Glutamatergic neuron (in vitro differentiated cells): ENCODE results near the gene KCNQ1. TPM values are rescaled to one million over a fixed set of nuclear protein-coding genes. Genes with fewer than 3 reads are reported as not detected.

ENCODE experiments used
- DNase-seq: peaks from one replicate; pipeline ENCODE4 v3.0.0; 2022
- H3K27ac Mint-ChIP-seq: one replicate; pipeline ENCODE4 v1.8.0; 2020; ENCODE audit warnings: mild to moderate bottlenecking, mixed read lengths, inconsistent platforms; ENCODE audit not compliant: unreplicated experiment
- H3K27me3 Mint-ChIP-seq: one replicate; pipeline ENCODE4 v1.8.0; 2020; ENCODE audit warnings: mild to moderate bottlenecking, moderate library complexity, mixed read lengths, inconsistent platforms; ENCODE audit not compliant: unreplicated experiment
- H3K36me3 Mint-ChIP-seq: one replicate; pipeline ENCODE4 v1.8.0; 2020; ENCODE audit warnings: mild to moderate bottlenecking, mixed read lengths, inconsistent platforms; ENCODE audit not compliant: unreplicated experiment
- H3K4me1 Mint-ChIP-seq: one replicate; pipeline ENCODE4 v1.8.0; 2020; ENCODE audit warnings: mild to moderate bottlenecking, low read depth, mixed read lengths, inconsistent platforms; ENCODE audit not compliant: unreplicated experiment
- H3K4me3 Mint-ChIP-seq: one replicate; pipeline ENCODE4 v1.8.0; 2020; ENCODE audit warnings: mild to moderate bottlenecking, mixed read lengths, inconsistent platforms; ENCODE audit not compliant: unreplicated experiment
- H3K9me3 Mint-ChIP-seq: one replicate; pipeline ENCODE4 v1.8.0; 2020; ENCODE audit warnings: mild to moderate bottlenecking, moderate library complexity, mixed read lengths, inconsistent platforms; ENCODE audit not compliant: unreplicated experiment
- total RNA-seq: library from RNA; stranded (reverse); fragmentation: NEBNext Ultra II Directional; extraction: Animal tissue kit (Norgen Biotek cat#: 25700); gene quantifications from one replicate; pipeline ENCODE4 v1.2.1, GENCODE V29; 2021; ENCODE audit not compliant: unreplicated experiment
- TF ChIP-seq, protein P1 (sequence below): fragments of 200-600 bp; sonication (generic); IDR thresholded peaks from one replicate; pipeline ENCODE4 v1.5.0; 2021; ENCODE audit not compliant: partially characterized antibody, unreplicated experiment

Gene KCNQ1
- total RNA-seq, 1 donor from 2014 or later = 0.44 TPM

DNA sequence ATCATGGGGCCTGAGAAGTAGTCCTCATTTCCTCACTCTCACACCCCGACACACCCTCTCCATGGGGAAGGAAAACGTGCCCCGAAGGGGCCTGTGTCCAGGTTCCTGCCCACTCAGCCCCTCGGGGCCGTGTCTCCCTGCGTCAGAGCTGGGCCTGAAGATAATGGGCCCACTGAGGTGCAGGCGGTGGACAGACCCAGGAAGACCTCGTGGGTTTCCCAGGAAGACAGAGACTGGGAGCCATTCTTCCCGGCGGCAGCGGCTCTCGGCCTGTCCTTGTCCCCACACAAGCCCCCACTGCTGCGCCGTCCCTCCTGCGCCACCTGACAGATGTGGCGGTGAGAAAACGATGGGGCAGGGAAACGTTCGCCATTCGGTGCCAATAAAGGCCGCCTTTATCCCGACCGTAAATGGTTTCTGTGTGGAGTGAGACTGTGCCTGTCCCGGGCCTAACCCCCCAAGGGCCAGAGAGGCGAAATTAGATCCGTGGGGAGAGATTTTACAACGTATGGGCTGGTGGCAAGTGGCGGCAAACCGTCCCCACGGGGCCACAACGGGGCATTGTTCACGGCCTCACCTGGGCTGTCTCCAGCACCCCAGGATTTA, 351.8 kb downstream of the KCNQ1 start:
- Mint-ChIP-seq H3K27me3 (peaks cover 12% of the 10 kb centered on the region), H3K4me3 (no peak overlapping the region), H3K36me3 (peaks cover 12% of the 10 kb centered on the region), H3K9me3 (peaks cover 5% of the 10 kb centered on the region), H3K4me1 (peaks cover 5% of the 10 kb centered on the region), H3K27ac (no peak overlapping the region)
- peak; percentile 12 for DNase-seq
- TF ChIP-seq, protein P1, sequence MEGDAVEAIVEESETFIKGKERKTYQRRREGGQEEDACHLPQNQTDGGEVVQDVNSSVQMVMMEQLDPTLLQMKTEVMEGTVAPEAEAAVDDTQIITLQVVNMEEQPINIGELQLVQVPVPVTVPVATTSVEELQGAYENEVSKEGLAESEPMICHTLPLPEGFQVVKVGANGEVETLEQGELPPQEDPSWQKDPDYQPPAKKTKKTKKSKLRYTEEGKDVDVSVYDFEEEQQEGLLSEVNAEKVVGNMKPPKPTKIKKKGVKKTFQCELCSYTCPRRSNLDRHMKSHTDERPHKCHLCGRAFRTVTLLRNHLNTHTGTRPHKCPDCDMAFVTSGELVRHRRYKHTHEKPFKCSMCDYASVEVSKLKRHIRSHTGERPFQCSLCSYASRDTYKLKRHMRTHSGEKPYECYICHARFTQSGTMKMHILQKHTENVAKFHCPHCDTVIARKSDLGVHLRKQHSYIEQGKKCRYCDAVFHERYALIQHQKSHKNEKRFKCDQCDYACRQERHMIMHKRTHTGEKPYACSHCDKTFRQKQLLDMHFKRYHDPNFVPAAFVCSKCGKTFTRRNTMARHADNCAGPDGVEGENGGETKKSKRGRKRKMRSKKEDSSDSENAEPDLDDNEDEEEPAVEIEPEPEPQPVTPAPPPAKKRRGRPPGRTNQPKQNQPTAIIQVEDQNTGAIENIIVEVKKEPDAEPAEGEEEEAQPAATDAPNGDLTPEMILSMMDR = no peak

DNA sequence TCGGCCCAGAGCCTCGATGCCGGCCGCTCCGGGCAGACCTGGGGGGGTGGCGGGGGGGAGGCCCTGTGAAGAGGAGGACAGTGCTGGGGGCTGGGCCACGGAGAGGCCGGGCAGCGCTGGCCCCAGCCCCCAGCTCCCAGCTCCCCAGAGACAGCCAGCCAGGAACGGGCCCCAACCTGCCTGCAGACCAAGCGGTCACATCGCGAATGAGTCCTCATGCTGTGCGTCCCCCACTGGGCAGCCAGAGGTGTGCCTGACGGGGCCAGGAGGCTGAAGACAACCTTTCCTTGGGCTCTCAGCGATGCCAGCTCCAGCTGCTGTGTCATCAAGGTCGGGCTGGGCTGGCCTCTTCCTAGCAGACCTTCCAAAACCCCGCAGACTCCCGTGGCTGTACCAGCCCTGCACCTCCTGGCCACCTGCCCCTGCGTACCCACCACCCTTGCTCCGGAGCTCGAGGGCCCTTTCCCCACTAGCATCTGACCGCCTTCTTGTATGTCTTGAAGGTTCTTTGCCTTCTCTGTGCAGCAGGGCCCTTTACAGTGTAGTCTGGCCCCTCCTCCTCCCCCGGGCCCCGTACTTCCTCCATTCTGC, 352.4 kb downstream of the KCNQ1 start:
- Mint-ChIP-seq H3K4me1 (peaks cover 7% of the 10 kb centered on the region), H3K27ac (no peak overlapping the region), H3K27me3 (peaks cover 12% of the 10 kb centered on the region), H3K36me3 (peaks cover 12% of the 10 kb centered on the region), H3K9me3 (peaks cover 5% of the 10 kb centered on the region), H3K4me3 (no peak overlapping the region)
- TF ChIP-seq, protein P1 = no peak
- DNase-seq = peak; percentile 4

DNA sequence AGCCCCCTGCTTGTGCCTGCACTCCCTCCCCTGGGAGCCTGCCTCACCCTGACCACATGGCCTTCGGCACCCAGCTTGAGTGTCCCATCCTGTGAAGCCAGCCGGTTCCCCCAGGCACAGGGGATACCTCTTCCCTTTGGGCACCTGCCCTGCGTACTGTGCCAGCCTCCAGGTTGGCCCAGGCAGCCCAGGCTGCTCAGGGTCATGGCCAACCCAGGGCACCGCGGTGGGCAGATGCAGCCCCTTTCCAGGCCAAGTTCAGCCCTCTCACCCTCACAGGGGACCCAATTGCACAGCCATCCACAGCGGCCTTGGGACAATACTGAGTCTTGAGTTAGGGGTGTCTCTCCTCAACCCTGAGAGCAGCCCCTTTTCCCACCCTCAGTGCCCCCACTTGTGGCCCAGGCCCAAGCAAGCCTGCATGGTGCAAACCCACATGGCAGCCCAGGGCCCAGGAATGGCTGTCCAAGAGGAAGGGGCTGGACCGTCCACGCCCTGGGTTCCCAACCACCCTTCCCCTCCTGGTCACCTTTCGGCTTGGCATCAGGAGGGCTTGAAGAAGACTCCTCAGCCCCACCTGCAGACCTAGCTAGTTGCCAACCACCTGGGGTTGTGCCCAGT, 353.0 kb downstream of the KCNQ1 start:
- H3K27ac Mint-ChIP-seq = no peak overlapping the region
- TF ChIP-seq, protein P1 = no peak
- H3K4me1 Mint-ChIP-seq = peaks cover 7% of the 10 kb centered on the region
- peak; percentile 9 for DNase-seq
- peaks cover 5% of the 10 kb centered on the region for H3K9me3 Mint-ChIP-seq
- no peak overlapping the region for H3K4me3 Mint-ChIP-seq
- H3K36me3 Mint-ChIP-seq = peaks cover 12% of the 10 kb centered on the region
- peaks cover 12% of the 10 kb centered on the region for H3K27me3 Mint-ChIP-seq

DNA sequence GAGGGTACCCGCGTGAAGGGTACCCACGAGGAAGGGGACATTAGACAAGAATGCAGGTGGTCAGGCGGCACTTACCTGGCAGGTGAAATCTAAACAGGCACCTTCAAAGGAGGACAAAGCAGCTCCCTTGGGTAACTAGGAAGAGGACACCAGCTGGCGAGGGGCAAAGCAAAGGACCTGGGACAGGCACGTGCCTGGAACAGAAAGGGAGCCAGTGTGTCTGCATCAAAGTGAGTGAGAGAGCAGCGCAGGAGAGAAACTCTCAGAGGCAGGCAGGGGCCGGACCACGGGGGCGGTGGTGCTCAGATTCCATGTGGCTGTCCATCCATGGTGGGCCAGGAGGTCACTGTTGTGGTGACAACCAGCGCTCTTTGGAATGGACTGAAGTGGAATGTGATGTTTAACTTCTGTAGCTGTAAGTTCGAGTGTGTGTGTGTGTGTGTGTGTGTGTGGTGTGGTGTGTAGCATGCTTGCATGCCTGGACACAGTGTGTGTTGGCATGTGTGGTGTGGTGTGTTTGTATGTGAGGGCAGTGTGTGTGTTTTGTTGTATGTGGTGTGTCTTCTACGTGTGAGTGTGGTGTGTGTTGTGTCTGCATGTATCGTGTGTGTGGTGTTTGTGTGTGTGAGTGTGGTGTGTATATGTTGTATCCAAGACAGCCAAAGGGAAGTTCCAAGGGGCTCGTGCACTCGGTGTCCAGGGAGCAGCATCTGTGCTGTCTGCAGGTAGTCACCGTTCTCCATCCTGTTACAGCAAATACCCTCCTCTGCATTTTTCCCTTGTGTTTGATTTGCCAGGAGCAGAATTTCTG, 354.3 kb downstream of the KCNQ1 start:
- peak; percentile 9 for DNase-seq
- Mint-ChIP-seq H3K4me3 (no peak overlapping the region), H3K4me1 (peaks cover 10% of the 10 kb centered on the region), H3K27me3 (peaks cover 5% of the 10 kb centered on the region), H3K9me3 (peaks cover 5% of the 10 kb centered on the region), H3K36me3 (peaks cover 12% of the 10 kb centered on the region), H3K27ac (peak overlapping the region; percentile 7)
- TF ChIP-seq, protein P1 = no peak
